ENCODE data around the gene SDCCAG8.

Gene SDCCAG8

DNA sequence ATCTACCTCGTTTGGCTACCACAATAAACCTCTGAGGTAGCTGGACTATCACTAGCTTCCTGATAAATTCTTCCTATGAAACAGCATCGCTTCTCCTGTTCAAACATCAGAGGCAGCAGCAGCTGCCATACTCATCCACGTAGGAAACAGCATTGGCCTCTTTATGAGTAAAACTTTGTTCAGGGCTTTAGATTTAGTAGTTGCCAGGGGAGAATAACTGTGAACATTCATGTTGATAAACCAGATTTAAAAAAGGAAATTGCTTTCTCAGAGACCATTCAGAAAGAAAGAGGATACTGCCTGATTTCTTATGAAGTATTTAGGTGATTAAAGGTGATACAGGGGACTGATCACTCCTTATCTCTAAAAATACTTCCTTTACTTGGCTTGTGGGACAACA lies 7.9 kb upstream of the SDCCAG8 start:
- DNase-seq (ENCODE audit: extremely low read depth, low read depth): no peak
- TF ChIP-seq, protein P1, sequence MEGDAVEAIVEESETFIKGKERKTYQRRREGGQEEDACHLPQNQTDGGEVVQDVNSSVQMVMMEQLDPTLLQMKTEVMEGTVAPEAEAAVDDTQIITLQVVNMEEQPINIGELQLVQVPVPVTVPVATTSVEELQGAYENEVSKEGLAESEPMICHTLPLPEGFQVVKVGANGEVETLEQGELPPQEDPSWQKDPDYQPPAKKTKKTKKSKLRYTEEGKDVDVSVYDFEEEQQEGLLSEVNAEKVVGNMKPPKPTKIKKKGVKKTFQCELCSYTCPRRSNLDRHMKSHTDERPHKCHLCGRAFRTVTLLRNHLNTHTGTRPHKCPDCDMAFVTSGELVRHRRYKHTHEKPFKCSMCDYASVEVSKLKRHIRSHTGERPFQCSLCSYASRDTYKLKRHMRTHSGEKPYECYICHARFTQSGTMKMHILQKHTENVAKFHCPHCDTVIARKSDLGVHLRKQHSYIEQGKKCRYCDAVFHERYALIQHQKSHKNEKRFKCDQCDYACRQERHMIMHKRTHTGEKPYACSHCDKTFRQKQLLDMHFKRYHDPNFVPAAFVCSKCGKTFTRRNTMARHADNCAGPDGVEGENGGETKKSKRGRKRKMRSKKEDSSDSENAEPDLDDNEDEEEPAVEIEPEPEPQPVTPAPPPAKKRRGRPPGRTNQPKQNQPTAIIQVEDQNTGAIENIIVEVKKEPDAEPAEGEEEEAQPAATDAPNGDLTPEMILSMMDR (IDR thresholded peaks at IDR 0.05; ENCODE audit: low read depth, low read length): no peak

DNA sequence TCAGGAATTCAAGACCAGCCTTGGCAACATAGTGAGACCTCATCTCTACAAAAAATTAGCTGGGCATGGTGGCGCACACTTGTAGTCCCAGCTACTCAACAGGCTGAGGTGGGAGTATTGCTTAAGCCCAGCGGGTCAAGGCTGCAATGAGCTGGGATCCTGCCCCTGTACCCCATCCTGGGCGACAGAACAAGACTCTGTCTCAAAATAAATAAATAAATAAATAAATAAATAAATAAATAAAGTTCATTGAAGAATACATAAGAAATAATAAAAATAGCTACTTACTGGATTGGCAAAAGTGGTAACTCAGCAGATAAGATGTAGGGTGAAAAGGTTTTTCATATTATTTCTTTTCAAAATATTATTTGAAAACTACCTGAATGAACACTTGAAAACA lies 6.6 kb upstream of the SDCCAG8 start:
- no peak for DNase-seq (ENCODE audit: extremely low read depth, low read depth)
- TF ChIP-seq, protein P1 (IDR thresholded peaks at IDR 0.05; ENCODE audit: low read depth, low read length): no peak

DNA sequence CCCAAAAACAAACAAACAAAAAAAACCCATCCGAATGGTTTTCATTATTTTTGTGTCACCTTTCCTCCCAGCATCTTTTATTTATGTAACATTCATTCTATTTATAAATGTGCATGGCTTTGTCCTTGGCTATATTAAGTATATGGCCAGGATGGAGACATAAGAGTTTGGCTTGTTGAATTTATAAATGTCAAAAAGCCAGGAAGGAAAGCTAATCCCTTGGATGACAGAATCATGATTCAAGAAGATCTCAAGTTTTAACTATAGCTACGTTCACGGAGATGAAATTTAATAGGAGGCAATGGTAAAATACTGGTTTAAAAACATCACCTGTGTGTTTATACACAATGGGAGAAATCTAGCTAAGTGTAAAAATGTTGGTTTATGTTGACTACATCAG lies 5.7 kb upstream of the SDCCAG8 start:
- TF ChIP-seq, protein P1 (IDR thresholded peaks at IDR 0.05; ENCODE audit: low read depth, low read length): no peak
- DNase-seq (ENCODE audit: extremely low read depth, low read depth): no peak

DNA sequence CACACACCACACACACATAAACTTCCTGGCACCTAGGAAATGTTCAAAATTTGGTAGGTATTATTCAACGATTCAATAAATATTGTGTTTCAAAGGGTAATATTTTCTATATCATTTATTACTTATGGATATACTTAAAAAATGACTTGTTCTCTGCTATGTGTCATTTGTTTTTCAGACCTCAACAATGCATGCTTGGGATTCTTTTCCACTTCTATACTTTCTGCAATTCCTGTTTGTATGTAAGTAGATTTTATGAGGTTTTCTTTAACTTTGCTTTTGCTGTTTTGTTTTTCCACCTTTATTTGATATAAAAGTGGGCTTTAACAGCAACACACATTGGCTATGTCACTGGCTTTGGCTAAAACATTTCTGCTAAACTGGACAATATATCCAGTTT lies 4.3 kb upstream of the SDCCAG8 start:
- DNase-seq (ENCODE audit: extremely low read depth, low read depth): no peak
- TF ChIP-seq, protein P1 (IDR thresholded peaks at IDR 0.05; ENCODE audit: low read depth, low read length): no peak

DNA sequence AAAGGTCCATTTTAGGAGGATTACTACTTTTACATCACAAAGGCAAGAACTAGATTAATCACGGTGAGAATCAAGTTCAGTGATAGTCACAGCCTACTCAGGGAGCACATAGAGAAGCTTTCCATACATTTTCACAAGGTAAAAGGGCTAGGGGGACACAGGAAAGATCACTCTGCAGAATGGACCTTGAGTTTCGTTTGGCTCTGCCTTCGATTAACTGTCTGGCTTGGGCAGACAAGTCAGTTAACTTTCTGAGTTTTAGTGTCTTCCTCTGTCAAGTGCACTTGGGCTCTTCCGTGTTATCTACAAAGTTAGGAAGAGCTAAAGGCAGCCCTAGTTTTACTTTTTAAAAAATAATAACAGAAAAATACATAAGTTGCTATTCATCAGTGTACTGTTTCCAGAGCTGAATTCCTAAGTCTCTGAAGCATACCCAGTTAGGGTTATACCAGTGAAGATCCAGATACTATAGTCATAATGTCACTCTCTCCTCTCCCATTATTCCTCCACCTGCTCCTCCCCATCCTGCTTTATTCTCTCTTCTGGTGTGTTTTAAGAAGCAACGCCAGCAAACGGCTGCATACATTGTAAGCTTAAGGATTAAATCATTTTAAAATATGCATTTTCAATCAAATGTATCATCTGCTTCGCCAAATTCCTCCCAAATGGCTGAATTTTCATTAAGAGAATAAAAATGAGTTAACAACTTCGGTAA lies 2.5 kb upstream of the SDCCAG8 start:
- TF ChIP-seq, protein P1 (IDR thresholded peaks at IDR 0.05; ENCODE audit: low read depth, low read length): no peak
- DNase-seq (ENCODE audit: extremely low read depth, low read depth): no peak

DNA sequence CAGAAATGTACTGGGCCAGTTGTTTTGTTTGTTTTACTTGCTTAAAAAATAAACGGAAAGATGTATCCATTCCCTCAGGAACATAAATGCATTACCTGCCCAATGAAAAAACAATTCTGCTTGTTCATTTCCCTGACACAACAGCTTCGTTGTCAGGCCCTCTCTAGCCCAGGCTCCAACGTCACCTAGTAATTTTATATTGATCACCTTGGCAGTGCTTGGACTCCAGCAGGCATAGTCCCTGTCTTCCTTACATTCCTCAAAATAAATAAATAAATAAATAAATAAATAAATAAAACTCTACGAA lies 2.0 kb upstream of the SDCCAG8 start:
- no peak for DNase-seq (ENCODE audit: extremely low read depth, low read depth)
- TF ChIP-seq, protein P1 (IDR thresholded peaks at IDR 0.05; ENCODE audit: low read depth, low read length): no peak

DNA sequence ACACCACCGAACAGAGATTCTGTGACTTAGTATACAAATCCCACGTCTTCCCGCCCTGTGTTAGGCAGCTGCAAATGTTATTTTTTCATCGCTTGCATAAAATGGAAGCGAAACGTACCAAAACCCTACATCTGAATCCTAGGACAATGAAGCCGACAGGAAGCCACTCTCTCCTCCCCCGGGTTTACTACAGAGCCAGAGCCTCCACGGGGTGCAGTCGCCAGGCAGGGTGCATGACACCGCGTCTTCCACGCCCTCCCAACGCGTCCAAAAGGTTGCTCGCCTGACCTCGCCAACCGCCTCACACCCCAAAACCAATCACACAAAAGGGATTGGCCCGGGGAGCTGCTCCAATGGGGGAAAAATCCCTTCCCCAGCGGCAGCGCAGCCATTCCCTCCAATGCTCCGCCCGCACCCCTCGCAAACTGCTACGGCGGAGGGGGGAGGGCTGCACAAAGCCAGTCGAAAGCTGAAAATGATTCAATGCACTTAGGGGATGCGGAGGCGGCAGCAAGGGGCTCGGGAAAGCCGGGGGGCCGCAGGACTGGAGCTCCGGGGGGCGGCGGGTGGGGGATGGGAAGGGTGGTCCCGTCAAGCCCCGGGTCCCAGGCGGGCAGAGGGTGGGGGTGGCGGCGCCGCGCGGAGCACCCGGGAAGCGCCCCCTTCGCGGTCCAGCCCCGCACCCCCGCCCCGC lies 1.5 kb upstream of the SDCCAG8 start:
- TF ChIP-seq, protein P1 (IDR thresholded peaks at IDR 0.05; ENCODE audit: low read depth, low read length): no peak
- no peak for DNase-seq (ENCODE audit: extremely low read depth, low read depth)
